K562 (cell line): ENCODE measurements around the gene QARS1. TPM values are rescaled to one million over a fixed set of nuclear protein-coding genes. Genes with fewer than 3 reads are reported as not detected.

Source experiments
- ATF6 ChIP-seq: sonication (generic); formaldehyde crosslinking; IDR thresholded peaks from 2 replicates; pipeline ENCODE4 v1.4.0; 2020; ENCODE audit warnings: mild to moderate bottlenecking, missing genetic modification reagents
- BRD9 ChIP-seq: fragments of 450-650 bp; IDR thresholded peaks from 2 replicates; pipeline ENCODE4 v1.6.1; 2018; ENCODE audit warnings: low read depth; ENCODE audit not compliant: partially characterized antibody
- C11orf30 ChIP-seq: fragments of 450-650 bp; IDR thresholded peaks from 2 replicates; pipeline ENCODE4 v1.6.1; 2016; ENCODE audit warnings: low read depth, mild to moderate bottlenecking
- ELF4 ChIP-seq: fragments of 450-650 bp; formaldehyde crosslinking; IDR thresholded peaks from 2 replicates; pipeline ENCODE4 v1.4.0; 2022; ENCODE audit warnings: missing genetic modification characterization
- ELK3 ChIP-seq: fragments of 450-650 bp; formaldehyde crosslinking; IDR thresholded peaks from 2 replicates; pipeline ENCODE4 v1.4.0; 2020; ENCODE audit warnings: mild to moderate bottlenecking
- GMEB1 ChIP-seq: fragments of 250-450 bp; sonication (Bioruptor Pico); IDR thresholded peaks from 2 replicates; pipeline ENCODE4 v1.4.0; 2020; ENCODE audit warnings: mild to moderate bottlenecking
- HDAC3 ChIP-seq: fragments of 450-650 bp; IDR thresholded peaks from 2 replicates; pipeline ENCODE4 v1.6.1; 2018; ENCODE audit warnings: borderline replicate concordance, mild to moderate bottlenecking, moderate library complexity; ENCODE audit not compliant: partially characterized antibody
- HMG20B ChIP-seq: fragments of 250-450 bp; sonication (Bioruptor Pico); IDR thresholded peaks from 2 replicates; pipeline ENCODE4 v1.5.0; 2021; ENCODE audit warnings: mild to moderate bottlenecking
- MCM3 ChIP-seq: fragments of 450-650 bp; IDR thresholded peaks from 2 replicates; pipeline ENCODE4 v1.6.1; 2016
- POU5F1 ChIP-seq: fragments of 150-350 bp; IDR thresholded peaks from 2 replicates; pipeline ENCODE4 v1.6.1; 2014; ENCODE audit warnings: borderline replicate concordance, low read length, low read depth, mild to moderate bottlenecking; ENCODE audit not compliant: partially characterized antibody
- SIN3A ChIP-seq, 2 experiments: fragments of 150-350 bp in 1 of 2; IDR thresholded peaks; 2 replicates each; pipeline ENCODE4 v1.6.1; 2011 to 2016; ENCODE audit warnings: borderline replicate concordance in 2 of 2, low read depth in 2 of 2, low read length in 2 of 2, mild to moderate bottlenecking in 2 of 2, moderate library complexity in 2 of 2; ENCODE audit not compliant: control insufficient read depth in 1 of 2
- SMARCB1 ChIP-seq: IDR thresholded peaks from 2 replicates; pipeline ENCODE4 v1.6.1; 2011; ENCODE audit warnings: improper control_type of control experiment, low read depth; ENCODE audit not compliant: insufficient read length
- SP1 ChIP-seq: sonication (generic); formaldehyde crosslinking; IDR thresholded peaks from 2 replicates; pipeline ENCODE4 v1.8.1; 2022; ENCODE audit warnings: mild to moderate bottlenecking, missing genetic modification reagents
- SUPT5H ChIP-seq: fragments of 450-650 bp; IDR thresholded peaks from 2 replicates; pipeline ENCODE4 v1.6.1; 2016
- TBL1XR1 ChIP-seq, 2 experiments: IDR thresholded peaks; 2 replicates each; pipeline ENCODE4 v1.6.1; 2012; ENCODE audit warnings: improper control_type of control experiment in 2 of 2, low read length in 2 of 2, mild to moderate bottlenecking in 1 of 2
- XRCC4 ChIP-seq: IDR thresholded peaks from one replicate; pipeline ENCODE4 v1.6.1; 2011; ENCODE audit not compliant: insufficient read depth, insufficient read length; ENCODE audit errors: extremely low read depth
- ZNF217 ChIP-seq: sonication (generic); formaldehyde crosslinking; IDR thresholded peaks from 2 replicates; pipeline ENCODE4 v1.8.0; 2022; ENCODE audit warnings: mild to moderate bottlenecking, missing genetic modification reagents
- ZNF3 ChIP-seq: fragments of 250-450 bp; sonication (Bioruptor Pico); IDR thresholded peaks from 2 replicates; pipeline ENCODE4 v1.5.0; 2021; ENCODE audit warnings: mild to moderate bottlenecking, moderate library complexity
- ZNF449 ChIP-seq: fragments of 250-450 bp; sonication (Bioruptor Pico); IDR thresholded peaks from 2 replicates; pipeline ENCODE4 v1.8.0; 2022; ENCODE audit warnings: moderate library complexity, mild to moderate bottlenecking, inconsistent platforms
- ZNF699 ChIP-seq: fragments of 250-450 bp; sonication (Bioruptor Pico); IDR thresholded peaks from 2 replicates; pipeline ENCODE4 v1.8.0; 2021; ENCODE audit warnings: mild to moderate bottlenecking, moderate library complexity; ENCODE audit not compliant: insufficient replicate concordance
- polyA plus RNA-seq, 8 experiments: library from polyadenylated mRNA; depleted of rRNA in 4 of 8; stranded (reverse) in 5 of 8; unstranded in 3 of 8; fragments of >200 nt; fragmentation: Nextera tagmentation in 2 of 8; fragmentation: Illumina TruSeq in 1 of 8; extraction: Ambion mirVana in 2 of 8; extraction: Trizol in 1 of 8; gene quantifications; 2 replicates each; pipeline versions ENCODE4 v1.2.1 to v1.2.3, GENCODE V29; 2011 to 2014; ENCODE audit warnings: inconsistent platforms in 1 of 8, missing spikeins in 1 of 8
- total RNA-seq, 7 experiments: library from RNA; depleted of rRNA in 6 of 7; stranded (reverse); fragments of >200 nt in 6 of 7; fragmentation: Illumina TruSeq in 2 of 7; extraction: Trizol in 2 of 7; gene quantifications; 2 replicates each; pipeline versions ENCODE4 v1.2.1 to v1.2.3, GENCODE V29; 2011 to 2021; ENCODE audit warnings: low replicate concordance in 1 of 7

The QARS1 gene
- total and polyA plus RNA-seq, 9 of the 15 experiments (the other 6 are each of a cell fraction or from before 2014, with no cell fraction given): 148 to 310 (median 273) TPM

- TF ChIP-seq SP1 (CRISPR knock-in tag) (peak; percentile 89), ZNF449 (CRISPR knock-in tag) (no peak), ZNF3 (CRISPR knock-in tag) (no peak), MCM3 (no peak), ZNF217 (CRISPR knock-in tag) (no peak), C11orf30 (peak; percentile 91), HMG20B (CRISPR knock-in tag) (no peak), SMARCB1 (no peak), SUPT5H (peak; percentile 71), SIN3A (IDR thresholded peaks at IDR 0.05; ENCODE audit: borderline replicate concordance in 2 of 2, control insufficient read depth in 1 of 2, low read depth in 2 of 2, low read length in 2 of 2) (peak; percentile 49 to 80; a peak in 2 of 4 replicates), HDAC3 (peak; percentile 80), ZNF699 (no peak), GMEB1 (CRISPR knock-in tag) (no peak), POU5F1 (no peak), ELF4 (CRISPR knock-in tag) (peak; percentile 61; the same call in 1 of the 2 replicates), ATF6 (CRISPR knock-in tag) (no peak), ELK3 (CRISPR knock-in tag) (no peak), TBL1XR1 (IDR thresholded peaks at IDR 0.05; ENCODE audit: low read length in 2 of 2) (no peak), XRCC4 (no peak), BRD9 (peak; percentile 36)
Measured at GRCh38 chr3:49093853-49094767, 10.4 kb downstream of the QARS1 start, which contains the start of gene QRICH1 (continued).
